GM21576 (cell line): ENCODE results near the gene BLM.
"Not testable (repeated sequence)": the region's sequence is repeated elsewhere in the genome, so short reads cannot be mapped to it uniquely, and the experiment has no call there.

Experiments used
- ATAC-seq: cut with Tn5 transposase; IDR thresholded peaks from one replicate; pipeline ENCODE4 v1.9.1; 2021; ENCODE audit warnings: mild to moderate bottlenecking, moderate library complexity; ENCODE audit not compliant: unreplicated experiment

The BLM gene

DNA sequence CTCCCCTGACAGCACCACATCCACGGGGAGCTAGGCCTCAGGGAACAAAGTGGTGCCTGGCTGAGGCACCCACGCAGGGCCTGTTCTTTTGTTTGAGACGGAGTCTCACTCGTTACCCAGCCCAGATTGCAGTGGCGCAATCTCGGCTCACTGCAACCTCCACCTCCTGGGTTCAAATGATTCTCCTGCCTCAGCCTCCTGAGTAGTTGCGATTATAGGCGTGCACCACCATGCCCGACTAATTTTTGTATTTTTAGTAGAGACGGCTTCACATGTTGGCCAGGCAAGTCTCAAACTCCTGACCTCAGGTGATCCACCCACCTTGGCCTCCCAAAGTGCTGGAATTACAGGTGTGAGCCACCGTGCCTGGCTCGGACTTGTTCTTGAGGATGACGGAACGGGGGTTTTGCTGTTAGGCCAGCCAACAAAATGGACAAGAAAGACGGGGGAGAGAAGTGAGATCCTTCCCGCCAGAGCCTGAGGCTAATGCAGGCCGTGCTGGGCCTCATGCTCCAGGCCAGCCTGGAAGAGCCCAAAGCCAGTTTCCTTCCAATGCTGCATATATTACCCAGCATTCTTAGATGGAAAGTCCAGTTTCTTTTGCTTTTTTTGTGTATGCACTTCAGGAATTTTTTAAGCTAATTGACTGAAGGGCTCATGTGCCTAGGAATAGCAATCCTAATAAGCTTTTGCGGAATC, 123.2 kb downstream of the BLM start:
- ATAC-seq: no peak

DNA sequence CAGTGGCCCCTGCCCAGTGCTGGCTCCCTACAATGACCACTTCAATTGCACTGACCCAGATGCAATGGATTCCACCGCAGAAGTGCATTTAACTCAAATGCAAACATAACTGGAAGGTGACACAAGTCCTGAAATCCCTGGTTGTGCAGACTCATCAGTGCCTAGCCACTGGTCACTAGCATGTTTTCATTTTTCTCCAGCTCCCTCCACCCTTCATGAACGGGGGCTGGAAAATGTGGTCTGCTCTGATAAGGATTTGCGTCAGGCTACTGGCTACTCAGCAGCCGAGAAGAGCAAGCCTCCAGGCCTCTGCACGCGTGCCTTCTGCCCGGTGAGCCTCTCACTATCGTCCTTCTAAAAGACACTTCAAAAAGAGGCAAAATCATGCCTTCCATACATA, 123.8 kb downstream of the BLM start:
- ATAC-seq: no peak

DNA sequence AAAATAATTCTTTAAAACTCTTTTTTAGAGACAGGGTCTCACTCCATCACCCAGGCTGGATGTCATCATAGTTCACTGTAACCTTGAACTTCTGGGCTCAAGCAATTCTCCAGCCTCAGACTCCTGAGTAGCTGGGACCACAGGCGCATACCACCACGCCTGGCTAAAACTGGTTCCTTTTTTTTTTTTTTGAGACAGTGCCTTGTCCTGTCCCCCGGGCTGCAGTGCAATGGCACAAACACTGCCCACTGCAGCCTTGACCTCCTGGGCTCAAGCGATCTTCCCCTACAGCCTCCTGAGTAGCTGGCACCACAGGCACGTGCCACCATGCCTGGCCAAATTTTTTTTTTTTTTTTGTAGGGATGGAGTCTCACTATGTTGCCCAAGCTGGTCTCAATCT, 127.5 kb downstream of the BLM start:
- no peak for ATAC-seq

DNA sequence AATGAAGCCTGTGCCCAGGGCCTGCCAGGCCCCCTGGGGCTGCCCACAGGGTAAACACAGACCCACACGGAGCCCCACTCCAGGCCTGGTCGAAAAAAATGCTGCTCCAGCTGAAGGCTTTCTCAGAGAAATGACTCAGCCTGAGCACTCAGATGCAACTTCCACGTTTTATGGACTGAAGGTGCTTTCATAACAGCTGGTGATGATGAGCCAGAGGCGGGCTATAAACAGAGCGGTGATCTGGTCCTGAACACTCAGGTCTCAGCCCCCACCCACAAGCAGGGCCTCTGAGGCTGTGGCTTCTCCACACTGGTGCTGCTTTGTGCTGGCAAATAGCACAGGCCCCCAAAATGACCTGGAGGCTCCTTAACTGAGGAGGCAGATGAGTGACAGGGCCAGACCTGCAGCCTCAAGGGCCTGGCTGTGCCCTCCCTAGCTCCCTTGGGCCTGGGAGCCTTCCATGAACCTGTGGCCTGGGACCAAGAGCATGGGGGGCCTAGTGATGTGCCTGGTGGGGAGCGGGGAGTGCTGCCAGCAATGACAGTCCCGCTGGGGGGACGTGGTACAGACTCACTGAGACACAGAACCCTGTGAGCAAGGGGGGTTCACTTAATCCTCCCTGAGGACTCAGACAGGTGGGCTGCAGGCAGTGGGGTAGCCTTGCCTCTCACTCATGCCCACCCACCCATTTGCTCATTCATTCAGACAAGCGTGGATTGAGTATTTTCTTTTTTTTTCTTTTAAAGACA, 128.2 kb downstream of the BLM start:
- ATAC-seq: peak; percentile 83

DNA sequence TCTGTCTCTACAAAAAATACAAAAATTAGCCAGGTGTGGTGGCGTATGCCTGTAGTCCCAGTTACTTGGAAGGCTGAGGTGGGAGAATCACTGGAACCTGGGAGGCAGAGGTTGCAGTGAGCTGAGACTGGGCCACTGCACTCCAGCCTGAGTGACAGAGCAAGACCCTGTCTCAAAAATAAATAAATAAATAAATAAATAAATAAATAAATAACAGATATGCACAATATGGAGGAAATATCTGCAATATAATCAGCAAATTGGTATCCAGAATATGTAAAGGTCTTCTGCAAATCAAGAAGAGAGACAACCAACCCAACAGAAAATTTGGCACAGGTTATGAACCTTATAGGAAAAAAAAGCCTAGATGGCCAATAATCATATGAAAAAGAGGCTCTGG, 132.3 kb downstream of the BLM start:
- not testable (repeated sequence) for ATAC-seq

DNA sequence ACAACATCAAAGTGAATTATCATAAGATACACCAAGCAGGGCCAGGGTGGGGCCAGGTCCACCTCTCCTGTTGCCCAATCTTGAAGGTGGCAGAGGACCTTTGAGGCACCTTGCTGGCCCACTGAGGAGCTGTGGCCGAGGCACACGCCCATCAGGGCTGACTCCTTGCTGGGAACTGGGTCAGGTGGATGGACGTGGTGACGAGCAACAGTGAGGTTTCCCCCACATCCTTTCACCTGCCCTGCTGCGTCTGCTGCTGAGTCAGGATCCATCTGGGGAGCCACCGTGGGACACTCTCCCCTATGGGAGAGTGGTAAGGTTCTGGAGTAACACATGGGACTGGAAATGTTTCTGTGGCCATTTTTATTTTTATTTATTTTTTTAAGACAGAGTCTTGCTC, 134.0 kb downstream of the BLM start:
- no peak for ATAC-seq

DNA sequence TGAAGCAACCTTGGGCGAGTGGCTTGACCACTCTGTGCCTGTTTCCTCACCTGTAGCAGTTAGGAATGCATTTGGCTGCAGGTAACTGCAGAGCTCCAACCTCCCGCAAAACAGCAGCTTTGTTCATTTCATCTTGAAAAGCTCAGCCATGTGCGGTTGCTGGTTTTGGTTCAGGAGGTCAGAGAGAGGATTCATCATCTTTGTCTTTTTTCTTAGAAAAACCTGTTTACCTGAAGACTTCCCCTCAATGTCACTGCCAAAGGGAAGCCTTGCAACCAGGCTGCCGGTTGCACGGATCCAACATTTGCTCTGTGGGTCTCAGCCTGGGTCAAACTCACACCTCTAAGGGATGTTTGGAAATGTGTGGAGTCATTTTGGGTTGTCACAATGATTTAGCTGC, 134.8 kb downstream of the BLM start:
- no peak for ATAC-seq

DNA sequence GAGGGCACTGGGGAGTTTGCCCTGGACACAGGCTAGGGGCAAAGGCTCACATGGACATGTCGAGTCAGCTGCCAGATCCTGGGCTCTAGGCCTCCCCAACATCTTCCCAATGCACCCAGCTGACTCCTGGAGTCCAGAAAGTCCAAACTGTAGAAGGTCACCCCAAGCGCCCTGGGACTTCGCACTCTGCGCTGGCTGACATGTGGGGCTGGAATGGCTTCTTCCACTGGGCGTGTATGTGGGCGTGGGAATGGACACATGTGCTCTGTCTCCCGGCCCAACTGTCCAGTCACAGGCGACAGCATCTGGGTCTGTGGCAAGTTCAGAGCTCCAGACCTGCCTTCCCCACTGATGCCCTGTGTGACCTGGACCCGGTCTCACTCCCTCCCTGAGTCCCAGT, 138.0 kb downstream of the BLM start:
- ATAC-seq: no peak

DNA sequence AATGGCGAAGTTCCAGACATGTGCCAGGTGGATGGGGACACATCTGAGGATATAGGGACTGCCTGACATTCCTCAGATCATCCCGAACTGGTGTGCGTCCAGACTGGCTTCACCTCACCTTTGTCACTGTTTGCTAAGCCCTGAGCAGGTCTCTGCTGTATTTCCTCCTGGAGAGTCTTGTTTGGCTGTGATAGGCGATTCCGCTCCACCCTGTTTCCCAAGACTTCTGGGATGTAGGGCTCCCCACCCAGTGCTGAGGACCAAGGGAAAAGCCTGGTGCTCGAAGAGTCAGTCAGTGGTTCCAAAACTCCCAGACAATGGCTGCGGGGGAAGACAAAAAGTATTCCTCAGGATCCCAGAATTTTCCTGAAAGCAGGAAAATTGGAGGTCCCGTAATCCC, 140.2 kb downstream of the BLM start:
- no peak for ATAC-seq

DNA sequence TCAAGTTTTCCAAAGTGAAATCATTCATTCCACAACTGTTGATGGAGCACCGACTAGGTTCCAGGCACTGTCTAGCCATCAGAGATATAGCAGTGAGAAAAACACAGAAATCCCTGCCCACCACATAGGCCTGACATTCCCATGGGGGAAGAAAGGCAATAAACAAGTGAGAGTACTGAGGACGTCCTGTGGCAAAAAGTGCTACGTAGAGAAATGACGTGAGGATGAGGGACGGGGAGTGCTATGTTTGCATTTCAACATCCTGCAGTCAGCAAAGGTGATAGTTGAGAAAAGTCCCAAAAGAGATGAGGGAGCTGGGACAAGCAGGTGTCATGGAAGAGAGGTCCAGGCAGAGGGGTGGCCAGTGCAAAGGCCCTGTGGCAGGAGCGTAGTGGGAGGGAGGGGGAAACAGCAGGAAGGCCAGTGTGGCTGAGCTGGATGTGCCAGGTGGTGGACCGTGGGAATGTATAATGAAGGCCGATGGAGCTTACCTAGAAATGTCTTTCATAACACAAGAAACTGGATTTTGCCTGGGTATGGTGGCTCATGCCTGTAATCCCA, 140.8 kb downstream of the BLM start:
- ATAC-seq: no peak

DNA sequence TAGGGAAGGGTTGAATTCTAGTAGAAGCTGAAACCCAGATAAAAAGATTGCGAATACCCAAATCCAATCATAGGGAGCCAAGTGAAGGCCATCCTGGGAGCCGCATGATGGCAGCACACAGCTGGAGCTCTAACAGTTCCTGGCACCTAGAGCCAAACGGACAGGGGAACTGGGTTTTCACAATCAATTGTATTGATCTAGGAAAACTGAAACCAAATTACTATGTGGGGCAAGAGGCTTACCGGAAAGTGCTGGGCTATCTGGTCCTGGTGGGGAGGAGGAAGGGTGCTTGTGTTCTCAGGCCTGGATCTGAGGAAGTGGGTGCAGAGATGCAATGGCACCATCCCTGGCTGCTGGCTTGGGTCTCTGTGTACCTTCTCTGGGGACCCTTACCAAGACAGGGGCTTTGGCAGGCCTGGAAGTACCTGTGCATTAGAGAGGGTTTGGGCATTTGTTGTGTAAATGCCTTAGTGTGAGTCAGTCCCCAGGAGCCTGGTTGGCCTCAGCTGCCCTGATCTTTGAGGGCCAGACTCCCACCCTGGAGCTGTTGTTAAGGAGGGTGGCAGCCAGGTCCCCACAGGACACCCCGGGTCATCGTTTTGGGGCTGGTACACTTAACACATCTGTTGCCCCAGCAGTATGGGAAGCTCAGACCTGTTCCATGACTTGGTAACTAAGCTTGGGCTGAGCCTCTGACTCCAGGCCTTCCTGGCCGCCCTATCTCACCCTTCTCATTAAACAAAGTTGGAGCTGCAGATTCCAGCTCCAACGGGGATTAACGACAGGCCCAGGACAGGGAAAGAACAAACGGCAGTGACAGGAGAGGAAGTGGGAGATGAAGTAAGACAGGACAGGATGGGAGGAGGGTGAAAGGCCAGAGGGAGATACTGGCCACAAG, 142.3 kb downstream of the BLM start:
- no peak for ATAC-seq

DNA sequence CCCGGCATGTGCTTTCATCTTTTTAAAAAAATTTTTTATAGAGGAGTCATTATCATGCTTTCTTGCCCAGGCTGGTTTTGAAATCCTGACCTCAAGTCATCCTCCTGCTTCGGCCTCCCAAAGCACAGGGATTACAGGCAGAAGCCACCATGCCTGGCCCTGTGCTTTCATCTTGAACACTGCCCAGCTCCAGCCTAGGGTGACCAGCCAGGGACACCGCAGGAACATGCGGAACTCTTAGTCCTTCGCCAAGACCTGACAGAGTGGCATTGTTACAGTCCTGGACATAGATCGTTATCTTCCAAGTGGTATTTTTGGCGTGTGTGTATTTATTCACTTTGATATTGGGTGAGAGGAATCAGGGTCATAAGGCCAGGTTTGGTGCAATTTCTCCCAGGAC, 143.3 kb downstream of the BLM start:
- ATAC-seq: no peak

DNA sequence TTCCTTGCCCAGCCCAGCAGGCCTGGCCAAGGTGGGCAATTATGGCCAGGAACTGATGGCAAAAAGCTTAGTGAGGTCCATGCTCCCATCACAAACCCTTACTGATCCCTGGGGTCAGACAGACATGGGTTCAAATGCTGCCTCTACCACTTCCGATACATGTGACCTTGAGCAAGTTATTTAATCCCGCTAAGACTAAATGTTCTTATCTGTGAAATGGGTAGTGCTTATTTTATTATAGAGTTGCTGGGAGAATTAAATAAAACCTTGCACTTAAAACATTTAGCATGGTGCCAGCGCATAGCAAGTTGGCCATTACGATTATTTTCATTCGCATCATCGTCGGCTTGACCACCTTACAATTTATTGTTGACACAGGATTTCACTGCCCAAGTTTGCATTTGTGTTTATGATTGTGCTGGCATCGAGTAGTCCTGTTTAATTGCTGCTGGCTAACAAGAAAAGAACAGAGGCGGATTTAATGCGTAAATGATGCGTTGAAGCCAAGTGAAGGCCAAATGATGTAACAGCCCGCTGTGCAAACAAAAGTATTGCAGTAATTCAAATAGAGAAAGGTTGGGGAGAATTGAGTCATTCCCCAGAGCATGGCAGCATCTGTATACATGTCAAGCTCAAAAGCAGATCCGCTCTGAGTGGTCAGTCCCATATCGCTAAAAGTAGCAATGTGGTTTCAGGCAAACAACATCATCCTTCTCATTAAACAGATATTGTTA, 144.0 kb downstream of the BLM start:
- ATAC-seq: no peak

DNA sequence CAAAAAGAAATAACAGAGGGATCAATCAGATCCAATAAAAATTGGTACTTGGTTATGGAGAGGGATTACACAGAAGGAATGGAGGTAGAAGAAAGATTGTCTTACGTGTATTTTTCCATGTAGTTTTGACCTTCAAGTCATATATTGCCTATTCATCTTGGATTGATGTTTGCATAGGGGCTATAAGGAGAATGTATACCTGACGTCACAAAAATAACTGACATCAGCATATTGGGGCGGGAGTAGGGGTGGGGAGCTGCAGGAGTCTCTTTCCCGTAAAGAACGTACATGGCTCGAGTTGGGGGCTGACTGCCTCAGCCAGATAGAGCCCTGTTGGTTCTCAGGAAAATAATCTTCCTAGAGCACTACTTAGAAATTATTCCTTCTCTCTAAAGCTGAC, 145.3 kb downstream of the BLM start:
- no peak for ATAC-seq

DNA sequence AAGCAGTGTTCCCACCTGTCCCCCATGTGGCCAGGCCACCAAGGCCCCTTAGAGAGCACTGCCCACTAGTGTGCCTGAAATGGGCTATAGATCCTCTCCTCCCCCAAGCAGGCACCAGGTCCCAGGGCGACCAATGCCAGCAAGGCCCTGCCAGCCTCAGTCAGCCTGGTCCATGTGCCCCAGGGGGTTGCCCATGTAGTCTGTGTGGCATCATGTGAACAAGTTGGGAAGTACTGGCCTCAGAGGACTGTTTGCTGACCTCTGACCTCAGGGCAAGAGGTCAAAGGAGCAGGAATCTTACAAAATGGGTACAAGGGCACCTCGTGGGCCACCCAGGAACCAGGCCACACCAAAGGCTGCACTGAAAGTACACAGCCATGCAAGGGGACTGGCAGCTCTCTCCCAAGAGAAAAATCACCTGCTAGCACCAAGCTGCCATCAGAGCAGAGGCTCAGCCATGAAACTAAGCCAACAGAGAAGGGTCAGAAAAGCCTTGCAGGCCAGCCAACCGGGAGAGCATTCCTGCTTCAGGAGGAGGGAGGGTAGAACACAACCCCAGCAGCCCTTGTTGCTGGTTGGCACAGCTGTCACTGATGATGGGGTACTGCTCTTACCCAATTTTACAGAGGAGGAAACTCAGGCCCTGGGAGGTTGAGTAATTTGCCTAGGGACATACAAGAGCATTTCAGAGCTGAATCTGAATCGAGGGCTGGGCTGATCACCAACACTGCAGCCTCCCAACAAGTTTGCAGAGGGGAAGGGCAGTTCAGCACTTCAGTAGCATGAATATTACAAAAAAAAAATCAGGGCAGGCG, 146.0 kb downstream of the BLM start:
- no peak for ATAC-seq

DNA sequence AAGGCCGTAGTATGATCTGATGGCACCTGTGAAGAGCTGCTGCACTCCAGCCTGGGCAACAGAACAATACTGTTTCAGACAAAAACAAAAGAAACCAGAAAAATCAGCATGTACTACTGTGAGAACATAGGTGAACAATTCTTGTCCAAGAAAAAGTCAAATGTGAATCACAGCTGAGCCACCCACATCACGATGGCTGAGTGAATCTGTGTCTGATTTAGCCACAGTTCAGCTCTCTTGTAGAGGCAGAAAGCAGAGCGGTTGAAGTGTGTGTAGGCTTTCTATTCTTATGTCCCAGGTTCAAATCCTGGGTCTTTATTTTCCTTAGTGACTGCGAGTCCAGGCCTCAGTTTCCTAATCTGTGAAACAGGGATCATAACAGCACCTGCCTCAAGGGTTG, 146.8 kb downstream of the BLM start:
- no peak for ATAC-seq

DNA sequence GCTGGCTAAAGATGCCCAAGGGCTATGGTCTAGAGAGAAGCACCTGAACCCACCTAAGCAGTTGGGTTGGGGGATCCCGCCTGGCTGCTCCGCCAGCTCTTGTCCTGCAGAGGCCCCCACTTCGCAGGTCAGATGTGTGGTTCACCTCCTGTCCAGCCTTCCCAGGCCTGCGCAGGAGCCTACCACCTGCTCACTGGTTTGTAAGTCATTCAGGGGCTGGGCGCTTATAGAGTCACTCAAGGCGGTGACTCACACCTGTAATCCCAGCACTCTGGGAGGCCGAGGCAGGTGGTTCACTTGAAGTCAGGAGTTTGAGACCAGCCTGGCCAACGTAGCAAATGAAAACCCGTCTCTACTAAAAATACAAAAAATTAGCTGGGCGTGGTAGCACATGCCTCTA, 147.4 kb downstream of the BLM start:
- no peak for ATAC-seq

DNA sequence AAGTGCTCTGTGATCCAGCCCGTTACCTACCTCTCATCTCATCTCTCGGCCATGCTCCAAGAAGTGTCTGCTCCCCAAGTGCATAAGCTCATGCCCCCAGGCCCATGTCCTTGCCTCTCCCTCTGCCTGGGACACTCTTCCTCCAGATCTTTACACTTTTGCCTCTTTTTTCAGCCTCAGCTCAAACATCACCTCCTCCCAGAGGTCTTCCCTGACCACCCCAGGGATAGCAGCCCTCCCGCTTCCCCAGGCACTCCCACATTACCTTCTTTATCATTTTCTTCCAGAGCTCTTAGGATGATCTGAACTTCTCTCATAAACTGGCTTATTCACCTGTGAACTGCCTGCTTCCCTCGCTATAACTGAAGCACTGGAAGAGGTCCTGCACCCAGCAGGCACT, 148.6 kb downstream of the BLM start:
- ATAC-seq: no peak
